Fibroblast of lung (primary cell): Measurements from ENCODE around the gene CCDC30.

Experiments used
- CTCF ChIP-seq, 2 donors: IDR thresholded peaks in 1 of 2; conservative IDR thresholded peaks in 1 of 2; 1 replicate in 1 of 2; 2 replicates in 1 of 2; pipeline ENCODE4 v1.5.1; 2011 to 2012; ENCODE audit warnings: low read length in 2 of 2, control low read depth in 1 of 2, inconsistent platforms in 1 of 2, low read depth in 1 of 2, mild to moderate bottlenecking in 1 of 2
- EZH2 ChIP-seq: IDR thresholded peaks from 2 replicates; pipeline ENCODE4 v1.5.1; 2012; ENCODE audit warnings: low read length, control low read depth, mild to moderate bottlenecking; ENCODE audit errors: missing control alignments

GRCh38 chr1:42432714-42433113 is 30.4 kb upstream of the CCDC30 start:
- no peak for TF ChIP-seq CTCF (conservative IDR thresholded peaks at IDR 0.05 in 1 of 2, IDR thresholded peaks at IDR 0.05 in 1 of 2; ENCODE audit: low read depth in 1 of 2, low read length in 2 of 2)
- no peak for TF ChIP-seq EZH2
